Measurements from ENCODE around the gene CHIA.

The CHIA gene

DNA sequence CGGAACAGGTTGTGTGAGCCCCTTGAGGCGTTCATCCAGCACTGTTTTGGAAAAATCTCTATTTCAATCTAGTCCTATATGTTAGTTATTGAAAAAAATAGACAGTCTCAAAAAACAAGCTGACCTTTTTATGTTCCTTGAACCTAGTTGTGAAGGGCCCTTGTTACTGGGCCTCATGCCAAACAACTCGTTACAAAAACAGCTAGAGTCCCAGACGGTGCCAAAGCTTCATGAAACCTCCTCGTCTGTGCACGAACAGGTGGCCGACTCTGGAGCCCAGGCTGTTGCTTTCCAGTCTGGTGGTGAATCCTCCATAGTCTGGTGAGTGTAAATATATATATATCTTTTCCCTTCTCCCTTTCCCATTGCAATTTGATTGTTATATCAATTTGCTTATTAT lies at the start of gene CHIA:
TSS of gene CHIA (plus strand) at position 222 of the 400 bp plus-strand sequence. CDS start 19,617 bp downstream, outside the sequence.
- no peak for FAIRE-seq

DNA sequence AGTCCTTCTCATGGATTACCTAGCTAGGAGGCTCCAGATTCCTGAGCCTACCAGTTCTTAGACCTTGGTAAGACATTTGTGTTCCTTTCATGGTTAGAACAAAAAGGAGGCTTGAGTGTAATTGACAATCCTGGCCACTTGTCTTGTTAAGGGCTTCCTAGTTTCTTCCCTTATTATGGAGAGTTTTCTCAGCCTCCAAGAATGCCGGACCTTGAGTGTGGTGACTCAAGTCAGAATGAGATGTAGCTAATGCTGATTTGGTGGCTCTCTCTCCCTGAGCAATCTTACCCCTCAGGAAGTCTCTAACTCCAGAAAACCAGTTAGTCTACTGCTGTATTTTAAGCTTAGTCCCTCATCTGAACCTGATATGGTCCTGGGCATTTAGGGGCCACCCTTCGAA lies 48.9 kb upstream of the CHIA start:
- no peak for FAIRE-seq

DNA sequence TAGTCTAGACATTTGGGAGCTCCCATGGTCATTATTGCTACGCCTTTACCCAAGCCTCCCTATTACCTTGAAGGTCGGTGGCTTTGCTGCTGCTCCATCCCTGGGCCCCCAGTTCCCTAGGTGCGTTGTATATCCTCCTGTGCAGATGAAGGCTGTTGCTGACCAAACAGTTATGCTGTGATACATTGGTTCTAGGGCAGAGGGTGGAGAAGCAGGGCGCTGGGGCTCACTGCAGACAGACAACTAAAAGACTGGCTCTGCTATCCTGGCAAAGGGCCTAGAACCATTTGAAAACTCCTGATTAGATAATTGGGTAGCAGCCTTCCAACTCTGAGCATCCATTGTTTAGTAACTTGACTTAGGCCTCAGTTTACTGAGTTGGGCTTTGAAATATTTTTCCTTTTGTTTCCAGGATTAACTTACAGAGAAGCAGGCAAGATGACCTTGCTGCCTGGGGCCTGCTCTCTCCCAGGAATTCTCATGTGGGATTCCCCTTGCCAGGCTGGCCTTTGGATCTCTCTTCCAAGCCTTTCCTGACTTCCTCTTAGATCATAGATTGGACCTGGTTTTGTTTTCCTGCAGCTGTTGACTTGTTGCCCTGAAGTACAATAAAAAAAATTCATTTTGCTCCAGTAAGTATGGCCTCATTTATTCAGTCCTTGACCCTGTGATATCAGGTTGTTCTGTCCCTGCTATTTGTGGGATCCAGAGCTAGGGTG lies 47.7 kb upstream of the CHIA start:
- no peak for FAIRE-seq

- FAIRE-seq: no peak
Observed at GRCh38 chr1:111247125-111247838, 43.4 kb upstream of the CHIA start.

GRCh38 chr1:111249960-111250359 lies 40.7 kb upstream of the CHIA start:
- no peak for FAIRE-seq

DNA sequence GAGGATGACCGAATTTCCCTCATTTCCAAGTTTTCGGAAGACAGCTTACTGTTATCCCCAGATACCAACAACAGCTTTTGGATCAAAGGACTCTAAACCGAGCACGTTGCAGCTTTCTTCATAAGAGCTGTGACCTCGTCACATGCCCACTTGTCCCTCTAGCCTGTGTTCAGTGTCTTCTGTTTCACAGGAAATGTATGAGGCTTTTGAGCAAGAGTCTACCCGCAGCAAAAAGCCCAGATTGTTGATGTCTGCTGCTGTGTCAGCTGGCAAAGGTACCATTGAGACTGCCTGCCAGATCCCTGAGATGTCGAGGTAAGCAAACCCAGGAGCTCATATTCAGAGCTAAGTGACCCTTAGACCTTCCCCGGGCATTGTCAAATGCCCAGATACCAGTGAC lies 39.1 kb upstream of the CHIA start:
- no peak for FAIRE-seq

- FAIRE-seq: no peak
Observed at GRCh38 chr1:111252786-111253185, 37.9 kb upstream of the CHIA start.

- no peak for FAIRE-seq
Observed at GRCh38 chr1:111253876-111254275, 36.8 kb upstream of the CHIA start.

- no peak for FAIRE-seq
Observed at GRCh38 chr1:111256988-111257658, 33.5 kb upstream of the CHIA start.

GRCh38 chr1:111267801-111268508 lies 22.7 kb upstream of the CHIA start:
- no peak for FAIRE-seq

GRCh38 chr1:111269825-111270406 lies 20.7 kb upstream of the CHIA start:
- no peak for FAIRE-seq

DNA sequence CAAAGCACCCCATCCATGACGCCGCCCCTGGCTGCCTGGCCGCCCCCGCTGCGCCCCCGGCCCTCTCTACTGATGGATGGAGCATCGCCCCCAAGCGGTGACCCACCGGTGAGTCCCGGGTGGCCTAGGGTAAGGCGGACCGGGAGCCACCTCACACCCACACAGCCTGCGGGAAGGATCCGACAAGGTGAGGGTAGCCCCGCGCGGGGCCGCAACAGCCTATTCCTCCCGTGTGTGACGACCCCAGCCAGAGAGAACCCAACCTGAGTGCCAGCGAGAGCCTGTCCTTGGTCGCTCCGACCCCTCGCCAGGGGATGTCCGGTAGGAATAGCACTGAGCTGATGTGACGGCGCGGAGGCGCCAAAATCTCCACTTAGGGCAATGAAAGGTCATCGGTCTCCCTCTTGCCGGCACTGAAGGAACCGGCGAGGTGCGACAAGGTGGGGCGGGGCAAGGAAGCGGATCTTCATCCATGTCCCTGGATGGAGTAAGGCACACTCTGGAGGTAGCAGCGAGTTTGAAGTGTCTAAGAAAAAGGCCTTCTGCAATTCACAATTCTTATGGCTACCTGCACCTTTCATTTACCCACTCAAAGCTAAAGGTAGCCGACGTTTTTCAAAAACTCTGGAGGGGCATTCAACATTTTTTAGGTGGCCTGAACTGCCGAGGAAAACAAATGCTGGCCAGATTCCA lies 19.7 kb upstream of the CHIA start:
- FAIRE-seq: no peak

GRCh38 chr1:111271464-111271801 lies 19.2 kb upstream of the CHIA start:
- FAIRE-seq: no peak

DNA sequence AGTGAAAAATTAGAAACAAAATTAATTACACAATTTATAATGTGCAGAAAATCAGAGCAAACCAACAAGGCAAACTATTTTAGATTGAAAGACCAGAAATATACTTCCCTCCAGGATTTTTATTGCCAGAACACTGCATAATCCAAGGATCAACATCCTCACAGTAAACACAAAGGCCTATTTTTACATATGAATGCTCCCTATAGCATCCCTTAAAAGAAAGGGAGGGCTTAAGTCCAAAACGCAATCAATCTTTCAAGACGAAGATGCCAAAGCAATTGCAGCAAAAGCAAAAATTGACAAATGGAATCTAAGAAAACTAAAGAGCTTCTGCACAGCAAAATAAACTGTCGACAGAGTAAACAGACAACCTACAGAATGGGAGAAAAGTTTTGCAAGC lies 18.6 kb upstream of the CHIA start:
- FAIRE-seq: no peak

DNA sequence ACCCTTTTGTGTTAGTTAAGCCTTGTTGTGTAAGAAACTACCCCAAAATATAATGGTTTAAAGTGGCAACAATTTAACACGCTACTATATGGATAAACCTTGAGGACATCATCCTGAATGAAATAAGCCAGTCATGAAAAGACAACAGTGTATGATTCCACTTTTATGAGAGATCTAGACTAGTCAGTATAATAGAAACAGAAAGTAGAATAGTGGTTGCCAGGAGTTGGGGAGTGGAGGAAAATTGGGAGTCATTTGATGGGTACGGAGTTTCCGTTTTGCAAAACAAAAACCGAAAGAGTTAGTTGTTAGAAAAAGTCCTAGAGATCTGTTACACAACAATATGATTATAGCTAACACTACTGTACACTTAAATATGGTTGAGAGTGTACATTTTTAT lies 16.0 kb upstream of the CHIA start:
- FAIRE-seq: no peak

GRCh38 chr1:111275079-111275478 lies 15.6 kb upstream of the CHIA start:
- FAIRE-seq: no peak

- FAIRE-seq: no peak
Observed at GRCh38 chr1:111275780-111276433, 14.7 kb upstream of the CHIA start.

DNA sequence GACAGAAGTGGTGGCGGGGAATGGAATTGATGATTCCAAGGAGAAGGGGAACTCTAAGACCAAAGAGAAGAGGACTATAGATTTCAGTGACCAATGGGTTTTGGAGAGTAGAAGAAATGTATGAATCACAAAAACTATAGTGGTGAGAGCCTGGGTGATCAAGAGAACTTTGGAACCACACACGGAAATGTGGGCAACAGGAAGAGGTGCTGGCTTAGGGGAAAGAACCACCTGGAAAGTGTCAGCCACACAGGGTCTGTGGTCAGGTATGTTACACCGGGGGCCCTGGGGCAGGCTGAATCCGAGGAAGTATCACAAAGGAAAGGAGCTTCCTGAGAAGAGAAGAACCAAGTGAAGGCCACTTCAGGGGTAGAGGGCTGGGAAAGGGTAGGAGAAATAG lies 11.5 kb upstream of the CHIA start:
- no peak for FAIRE-seq

DNA sequence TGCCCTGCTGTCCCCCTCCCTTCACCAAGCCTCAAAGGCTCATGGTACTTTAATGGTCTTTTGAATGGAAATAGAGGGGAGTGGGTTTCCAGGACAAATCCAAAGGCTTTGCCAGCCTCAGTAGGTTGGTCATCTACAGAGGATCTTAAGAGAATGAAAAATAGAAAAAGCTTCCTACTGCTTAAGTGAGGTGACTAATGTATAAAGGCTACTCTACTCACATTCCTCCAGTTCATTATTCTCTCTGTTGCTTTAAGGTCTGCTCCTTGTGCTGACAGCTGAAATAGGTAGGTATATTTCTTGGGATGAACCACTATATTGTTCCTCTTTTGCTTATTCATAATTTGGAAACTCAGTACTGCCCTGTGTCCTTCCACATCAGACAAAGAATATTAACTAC lies 10.4 kb upstream of the CHIA start:
- FAIRE-seq: no peak

DNA sequence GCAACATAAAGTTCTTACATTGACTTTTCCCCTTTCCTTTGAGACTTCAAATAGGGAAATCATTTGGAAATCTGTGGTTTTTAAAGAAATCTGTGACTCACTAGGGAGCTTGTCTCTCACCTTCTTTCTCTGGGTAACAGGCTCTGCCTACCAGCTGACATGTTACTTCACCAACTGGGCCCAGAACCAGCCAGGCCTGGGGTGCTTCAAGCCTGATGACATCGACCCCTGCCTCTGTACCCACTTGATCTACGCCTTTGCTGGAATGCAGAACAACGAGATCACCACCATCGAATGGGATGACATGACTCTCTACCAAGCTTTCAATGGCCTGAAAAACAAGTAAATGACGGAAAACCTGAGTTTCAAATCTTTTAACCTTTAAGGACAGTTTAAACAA lies 9.2 kb upstream of the CHIA start:
- FAIRE-seq: no peak

DNA sequence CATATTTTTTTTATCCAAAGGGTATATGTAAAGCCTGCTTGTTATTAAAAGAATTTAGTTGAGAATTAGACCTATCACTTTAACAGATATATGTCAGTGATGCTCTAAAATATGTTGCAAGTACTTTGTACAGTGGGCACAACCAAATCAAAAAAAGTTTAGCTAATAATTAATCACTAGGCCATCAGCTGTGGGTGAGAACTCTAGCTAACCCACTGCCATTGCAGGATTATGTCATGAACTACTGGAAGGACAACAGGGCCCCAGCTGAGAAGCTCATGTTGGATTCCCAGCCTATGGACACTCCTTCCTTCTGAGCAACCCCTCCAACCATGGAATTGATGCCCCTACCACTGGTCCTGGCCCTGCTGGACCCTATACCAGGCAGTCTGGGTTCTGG lies 6.8 kb upstream of the CHIA start:
- no peak for FAIRE-seq

DNA sequence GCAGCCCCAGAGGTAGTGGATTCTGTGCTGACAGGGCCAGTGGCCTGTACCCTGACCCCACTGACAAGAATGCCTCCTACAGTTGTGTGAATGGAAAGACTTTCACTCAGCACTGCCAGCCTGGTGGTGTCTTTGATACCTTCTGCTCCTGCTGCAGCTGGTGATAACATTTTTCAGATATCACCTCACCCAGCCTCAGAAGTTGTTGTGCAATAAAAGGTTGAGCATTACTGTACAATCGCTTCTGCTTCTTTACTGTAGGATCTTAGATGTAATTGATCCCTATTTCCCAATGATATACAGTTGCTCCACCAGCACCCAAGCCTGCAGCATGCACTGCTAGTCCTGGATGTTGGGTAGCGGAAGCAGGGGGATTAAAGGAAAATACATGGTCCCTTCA lies 4.8 kb upstream of the CHIA start:
- no peak for FAIRE-seq
